ENCODE results near the gene GORASP1.

The GORASP1 gene

GRCh38 chr3:39097716-39098472 lies 9.5 kb downstream of the GORASP1 start:
- Histone ChIP-seq H3K4me1 (ENCODE audit: control insufficient read depth in 5 of 5, insufficient read depth in 5 of 5, low read length in 5 of 5) (peaks cover 0 to 23% (median 13%) of the 10 kb centered on the region in 5 donors), H3K4me3 (ENCODE audit: low read depth in 1 of 5, low read length in 5 of 5) (no peak overlapping the region), H3K27me3 (ENCODE audit: control insufficient read depth in 5 of 5, insufficient read depth in 4 of 5, low read length in 5 of 5) (no peaks in the 10 kb centered on the region), H3K9me3 (ENCODE audit: control insufficient read depth in 5 of 5, low read length in 5 of 5) (no peaks in the 10 kb centered on the region), H3K9ac (ENCODE audit: low read length in 5 of 5) (no peak overlapping the region), H3K27ac (ENCODE audit: low read depth, low read length) (no peak overlapping the region), H3K36me3 (ENCODE audit: control insufficient read depth in 5 of 5, insufficient read depth in 5 of 5, low read length in 5 of 5) (peaks cover 10 to 88% (median 80%) of the 10 kb centered on the region in 5 donors)

- no peaks in the 10 kb centered on the region for H3K9me3 ChIP-seq (ENCODE audit: control insufficient read depth in 5 of 5, low read length in 5 of 5)
- H3K4me3 ChIP-seq (ENCODE audit: low read depth in 1 of 5, low read length in 5 of 5), result no peak overlapping the region
- H3K27ac ChIP-seq (ENCODE audit: low read depth, low read length), result no peak overlapping the region
- peaks cover 0 to 18% (median 11%) of the 10 kb centered on the region in 5 donors for H3K4me1 ChIP-seq (ENCODE audit: control insufficient read depth in 5 of 5, insufficient read depth in 5 of 5, low read length in 5 of 5)
- no peaks in the 10 kb centered on the region for H3K27me3 ChIP-seq (ENCODE audit: control insufficient read depth in 5 of 5, insufficient read depth in 4 of 5, low read length in 5 of 5)
- H3K36me3 ChIP-seq (ENCODE audit: control insufficient read depth in 5 of 5, insufficient read depth in 5 of 5, low read length in 5 of 5), result peaks cover 12 to 91% (median 83%) of the 10 kb centered on the region in 5 donors
- H3K9ac ChIP-seq (ENCODE audit: low read length in 5 of 5), result peak overlapping the region in 1 of 5 donors; percentile 49
Measured at GRCh38 chr3:39096775-39097174, 10.7 kb downstream of the GORASP1 start.

- peaks cover 0 to 10% (median 5%) of the 10 kb centered on the region in 5 donors for H3K4me1 ChIP-seq (ENCODE audit: control insufficient read depth in 5 of 5, insufficient read depth in 5 of 5, low read length in 5 of 5)
- no peak overlapping the region for H3K9ac ChIP-seq (ENCODE audit: low read length in 5 of 5)
- no peak overlapping the region for H3K27ac ChIP-seq (ENCODE audit: low read depth, low read length)
- no peaks in the 10 kb centered on the region for H3K9me3 ChIP-seq (ENCODE audit: control insufficient read depth in 5 of 5, low read length in 5 of 5)
- no peaks in the 10 kb centered on the region for H3K27me3 ChIP-seq (ENCODE audit: control insufficient read depth in 5 of 5, insufficient read depth in 4 of 5, low read length in 5 of 5)
- peaks cover 21 to 94% (median 86%) of the 10 kb centered on the region in 5 donors for H3K36me3 ChIP-seq (ENCODE audit: control insufficient read depth in 5 of 5, insufficient read depth in 5 of 5, low read length in 5 of 5)
- H3K4me3 ChIP-seq (ENCODE audit: low read depth in 1 of 5, low read length in 5 of 5), result no peak overlapping the region
Measured at GRCh38 chr3:39095778-39096177, 11.6 kb downstream of the GORASP1 start.

- Histone ChIP-seq H3K4me3 (ENCODE audit: low read depth in 1 of 5, low read length in 5 of 5) (no peak overlapping the region), H3K9ac (ENCODE audit: low read length in 5 of 5) (no peak overlapping the region), H3K36me3 (ENCODE audit: control insufficient read depth in 5 of 5, insufficient read depth in 5 of 5, low read length in 5 of 5) (peaks cover 28 to 93% (median 88%) of the 10 kb centered on the region in 5 donors), H3K4me1 (ENCODE audit: control insufficient read depth in 5 of 5, insufficient read depth in 5 of 5, low read length in 5 of 5) (peaks cover 0 to 10% (median 5%) of the 10 kb centered on the region in 5 donors), H3K27ac (ENCODE audit: low read depth, low read length) (no peak overlapping the region), H3K27me3 (ENCODE audit: control insufficient read depth in 5 of 5, insufficient read depth in 4 of 5, low read length in 5 of 5) (no peaks in the 10 kb centered on the region), H3K9me3 (ENCODE audit: control insufficient read depth in 5 of 5, low read length in 5 of 5) (no peaks in the 10 kb centered on the region)
Measured at GRCh38 chr3:39094851-39095677, 12.4 kb downstream of the GORASP1 start.

- Histone ChIP-seq H3K9ac (ENCODE audit: low read length in 5 of 5) (no peak overlapping the region), H3K36me3 (ENCODE audit: control insufficient read depth in 5 of 5, insufficient read depth in 5 of 5, low read length in 5 of 5) (peaks cover 54 to 93% (median 83%) of the 10 kb centered on the region in 5 donors), H3K4me1 (ENCODE audit: control insufficient read depth in 5 of 5, insufficient read depth in 5 of 5, low read length in 5 of 5) (peaks cover 0 to 5% (median 0%) of the 10 kb centered on the region in 5 donors), H3K27me3 (ENCODE audit: control insufficient read depth in 5 of 5, insufficient read depth in 4 of 5, low read length in 5 of 5) (no peaks in the 10 kb centered on the region), H3K4me3 (ENCODE audit: low read depth in 1 of 5, low read length in 5 of 5) (no peak overlapping the region), H3K9me3 (ENCODE audit: control insufficient read depth in 5 of 5, low read length in 5 of 5) (no peaks in the 10 kb centered on the region), H3K27ac (ENCODE audit: low read depth, low read length) (no peak overlapping the region)
Measured at GRCh38 chr3:39090922-39091321, 16.5 kb downstream of the GORASP1 start.

GRCh38 chr3:39088889-39089288 lies 18.5 kb downstream of the GORASP1 start:
- Histone ChIP-seq H3K9me3 (ENCODE audit: control insufficient read depth in 5 of 5, low read length in 5 of 5) (no peaks in the 10 kb centered on the region), H3K9ac (ENCODE audit: low read length in 5 of 5) (peak overlapping the region in 1 of 5 donors; percentile 11), H3K36me3 (ENCODE audit: control insufficient read depth in 5 of 5, insufficient read depth in 5 of 5, low read length in 5 of 5) (peaks cover 51 to 86% (median 70%) of the 10 kb centered on the region in 5 donors), H3K4me1 (ENCODE audit: control insufficient read depth in 5 of 5, insufficient read depth in 5 of 5, low read length in 5 of 5) (no peaks in the 10 kb centered on the region), H3K4me3 (ENCODE audit: low read depth in 1 of 5, low read length in 5 of 5) (no peak overlapping the region), H3K27me3 (ENCODE audit: control insufficient read depth in 5 of 5, insufficient read depth in 4 of 5, low read length in 5 of 5) (no peaks in the 10 kb centered on the region), H3K27ac (ENCODE audit: low read depth, low read length) (no peak overlapping the region)

- Histone ChIP-seq H3K9ac (ENCODE audit: low read length in 5 of 5) (peak overlapping the region in 1 of 5 donors; percentile 11), H3K27me3 (ENCODE audit: control insufficient read depth in 5 of 5, insufficient read depth in 4 of 5, low read length in 5 of 5) (no peaks in the 10 kb centered on the region), H3K4me1 (ENCODE audit: control insufficient read depth in 5 of 5, insufficient read depth in 5 of 5, low read length in 5 of 5) (no peaks in the 10 kb centered on the region), H3K9me3 (ENCODE audit: control insufficient read depth in 5 of 5, low read length in 5 of 5) (no peaks in the 10 kb centered on the region), H3K4me3 (ENCODE audit: low read depth in 1 of 5, low read length in 5 of 5) (no peak overlapping the region), H3K27ac (ENCODE audit: low read depth, low read length) (no peak overlapping the region), H3K36me3 (ENCODE audit: control insufficient read depth in 5 of 5, insufficient read depth in 5 of 5, low read length in 5 of 5) (peaks cover 51 to 84% (median 68%) of the 10 kb centered on the region in 5 donors)
Measured at GRCh38 chr3:39088456-39088855, 19.0 kb downstream of the GORASP1 start.

GRCh38 chr3:39086144-39086543 lies 21.3 kb downstream of the GORASP1 start:
- no peaks in the 10 kb centered on the region for H3K27me3 ChIP-seq (ENCODE audit: control insufficient read depth in 5 of 5, insufficient read depth in 4 of 5, low read length in 5 of 5)
- H3K9ac ChIP-seq (ENCODE audit: low read length in 5 of 5), result no peak overlapping the region
- H3K9me3 ChIP-seq (ENCODE audit: control insufficient read depth in 5 of 5, low read length in 5 of 5), result no peaks in the 10 kb centered on the region
- H3K36me3 ChIP-seq (ENCODE audit: control insufficient read depth in 5 of 5, insufficient read depth in 5 of 5, low read length in 5 of 5), result peaks cover 44 to 69% (median 54%) of the 10 kb centered on the region in 5 donors
- peaks cover 0 to 7% (median 3%) of the 10 kb centered on the region in 5 donors for H3K4me1 ChIP-seq (ENCODE audit: control insufficient read depth in 5 of 5, insufficient read depth in 5 of 5, low read length in 5 of 5)
- H3K4me3 ChIP-seq (ENCODE audit: low read depth in 1 of 5, low read length in 5 of 5), result no peak overlapping the region
- H3K27ac ChIP-seq (ENCODE audit: low read depth, low read length), result no peak overlapping the region

GRCh38 chr3:39082666-39083313 lies 24.6 kb downstream of the GORASP1 start:
- H3K9me3 ChIP-seq (ENCODE audit: control insufficient read depth in 5 of 5, low read length in 5 of 5), result no peaks in the 10 kb centered on the region

More at GRCh38 chr3:39082666-39083313, 24.6 kb downstream of the GORASP1 start:
- H3K27me3 ChIP-seq (ENCODE audit: control insufficient read depth in 5 of 5, insufficient read depth in 4 of 5, low read length in 5 of 5), result no peaks in the 10 kb centered on the region
- H3K4me3 ChIP-seq (ENCODE audit: low read depth in 1 of 5, low read length in 5 of 5), result no peak overlapping the region
- H3K4me1 ChIP-seq (ENCODE audit: control insufficient read depth in 5 of 5, insufficient read depth in 5 of 5, low read length in 5 of 5), result peaks cover 0 to 10% (median 5%) of the 10 kb centered on the region in 5 donors
- no peak overlapping the region for H3K27ac ChIP-seq (ENCODE audit: low read depth, low read length)
- H3K36me3 ChIP-seq (ENCODE audit: control insufficient read depth in 5 of 5, insufficient read depth in 5 of 5, low read length in 5 of 5), result peaks cover 25 to 47% (median 33%) of the 10 kb centered on the region in 5 donors
- H3K9ac ChIP-seq (ENCODE audit: low read length in 5 of 5), result no peak overlapping the region
